ENCODE measurements around the gene STPG4.

DNA sequence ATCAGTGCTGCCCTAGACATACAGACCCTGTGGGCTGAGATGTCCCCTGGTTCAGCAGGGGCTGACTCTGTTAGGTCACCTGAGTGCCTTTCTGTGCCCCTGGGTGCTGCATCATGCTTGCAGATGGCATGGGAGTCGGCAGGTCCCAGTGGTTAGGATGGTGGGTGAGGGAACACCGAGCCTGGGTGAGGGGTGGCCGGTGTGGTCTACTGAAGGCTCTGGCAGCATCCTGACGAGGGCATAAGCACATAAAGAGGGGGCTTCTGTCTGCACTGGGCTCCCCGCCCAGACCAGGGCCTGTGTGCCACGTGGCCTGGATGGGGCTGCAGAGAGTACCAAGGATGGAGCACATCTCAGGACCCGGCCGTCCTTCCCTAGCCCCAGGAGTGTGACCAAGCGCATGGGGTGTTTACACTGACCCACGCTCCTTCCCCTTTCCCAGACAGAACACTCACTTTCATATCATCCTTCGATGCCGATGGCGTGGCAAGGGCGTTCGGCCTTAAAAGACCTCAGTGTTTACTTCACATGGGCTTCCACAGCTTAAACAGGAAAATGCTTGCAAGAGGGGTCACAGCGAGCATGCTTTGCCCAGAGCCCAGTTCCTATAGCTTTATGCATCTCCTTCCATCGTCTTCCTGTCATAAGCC, 115.1 kb downstream of the STPG4 start:
- TF ChIP-seq, protein P1, sequence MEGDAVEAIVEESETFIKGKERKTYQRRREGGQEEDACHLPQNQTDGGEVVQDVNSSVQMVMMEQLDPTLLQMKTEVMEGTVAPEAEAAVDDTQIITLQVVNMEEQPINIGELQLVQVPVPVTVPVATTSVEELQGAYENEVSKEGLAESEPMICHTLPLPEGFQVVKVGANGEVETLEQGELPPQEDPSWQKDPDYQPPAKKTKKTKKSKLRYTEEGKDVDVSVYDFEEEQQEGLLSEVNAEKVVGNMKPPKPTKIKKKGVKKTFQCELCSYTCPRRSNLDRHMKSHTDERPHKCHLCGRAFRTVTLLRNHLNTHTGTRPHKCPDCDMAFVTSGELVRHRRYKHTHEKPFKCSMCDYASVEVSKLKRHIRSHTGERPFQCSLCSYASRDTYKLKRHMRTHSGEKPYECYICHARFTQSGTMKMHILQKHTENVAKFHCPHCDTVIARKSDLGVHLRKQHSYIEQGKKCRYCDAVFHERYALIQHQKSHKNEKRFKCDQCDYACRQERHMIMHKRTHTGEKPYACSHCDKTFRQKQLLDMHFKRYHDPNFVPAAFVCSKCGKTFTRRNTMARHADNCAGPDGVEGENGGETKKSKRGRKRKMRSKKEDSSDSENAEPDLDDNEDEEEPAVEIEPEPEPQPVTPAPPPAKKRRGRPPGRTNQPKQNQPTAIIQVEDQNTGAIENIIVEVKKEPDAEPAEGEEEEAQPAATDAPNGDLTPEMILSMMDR (IDR thresholded peaks at IDR 0.05): no peak
- TF ChIP-seq POLR2A (IDR thresholded peaks at IDR 0.05): no peak

Data from tibial nerve (tissue), 3 donors.